K562 (cell line): Measurements from ENCODE around the gene FPR1. TPM values are rescaled to one million over a fixed set of nuclear protein-coding genes. Genes with fewer than 3 reads are reported as not detected.

ENCODE experiments used
- BHLHE40 ChIP-seq: IDR thresholded peaks from 2 replicates; pipeline ENCODE4 v1.6.1; 2011; ENCODE audit warnings: low read length, improper control_type of control experiment
- CCAR2 ChIP-seq: fragments of 200-400 bp; formaldehyde crosslinking; IDR thresholded peaks from 2 replicates; pipeline ENCODE4 v1.6.1; 2017; ENCODE audit warnings: mild to moderate bottlenecking, low read depth, low read length
- CREB1 ChIP-seq, 2 experiments: sonication (generic) in 1 of 2; formaldehyde crosslinking in 1 of 2; IDR thresholded peaks; 2 replicates each; pipeline versions ENCODE4 v1.6.1 to v1.8.0; 2012 to 2022; ENCODE audit warnings: inconsistent platforms in 1 of 2, mild to moderate bottlenecking in 1 of 2, missing genetic modification reagents in 1 of 2, moderate library complexity in 1 of 2
- CREBBP ChIP-seq: IDR thresholded peaks from one replicate; pipeline ENCODE4 v1.6.1; 2012; ENCODE audit warnings: low read depth, mild to moderate bottlenecking, control low read depth, inconsistent platforms, low read length
- DACH1 ChIP-seq: fragments of 450-650 bp; IDR thresholded peaks from 2 replicates; pipeline ENCODE4 v1.6.1; 2018; ENCODE audit not compliant: partially characterized antibody
- HMGN3 ChIP-seq: IDR thresholded peaks from 2 replicates; pipeline ENCODE4 v1.6.1; 2011; ENCODE audit warnings: borderline replicate concordance, low read depth, mild to moderate bottlenecking, mixed read lengths, low read length; ENCODE audit not compliant: insufficient read length; ENCODE audit errors: extremely low read depth
- HSF4 ChIP-seq: fragments of 250-450 bp; sonication (Bioruptor Pico); IDR thresholded peaks from 2 replicates; pipeline ENCODE4 v2.1.2; 2022; ENCODE audit warnings: mild to moderate bottlenecking, moderate library complexity, borderline replicate concordance
- KAT7 ChIP-seq: sonication (generic); formaldehyde crosslinking; IDR thresholded peaks from 2 replicates; pipeline ENCODE4 v1.8.0; 2022; ENCODE audit warnings: missing genetic modification reagents, mild to moderate bottlenecking, borderline replicate concordance
- KAT8 ChIP-seq: fragments of 450-650 bp; IDR thresholded peaks from 2 replicates; pipeline ENCODE4 v1.6.1; 2016; ENCODE audit warnings: low read depth, mild to moderate bottlenecking
- MBD2 ChIP-seq: sonication (generic); IDR thresholded peaks from 2 replicates; pipeline ENCODE4 v1.6.1; 2016; ENCODE audit warnings: low read depth, borderline replicate concordance
- MCM7 ChIP-seq, 2 experiments: fragments of 450-650 bp; IDR thresholded peaks; 2 replicates each; pipeline ENCODE4 v1.6.1; 2016 to 2018
- MTA3 ChIP-seq: fragments of 450-650 bp; formaldehyde crosslinking; IDR thresholded peaks from 2 replicates; pipeline ENCODE4 v1.6.1; 2017; ENCODE audit warnings: mild to moderate bottlenecking, borderline replicate concordance
- NCOR1 ChIP-seq: fragments of 450-650 bp; IDR thresholded peaks from 2 replicates; pipeline ENCODE4 v1.6.1; 2016; ENCODE audit warnings: mild to moderate bottlenecking, moderate library complexity
- NRF1 ChIP-seq, 2 experiments: fragments of 450-650 bp; IDR thresholded peaks in 1 of 2; conservative IDR thresholded peaks in 1 of 2; 2 replicates each; pipeline ENCODE4 v1.6.1; 2014; ENCODE audit warnings: mild to moderate bottlenecking in 2 of 2
- NUFIP1 ChIP-seq: fragments of 450-650 bp; IDR thresholded peaks from 2 replicates; pipeline ENCODE4 v1.6.1; 2018; ENCODE audit not compliant: partially characterized antibody
- PURB ChIP-seq: sonication (generic); formaldehyde crosslinking; IDR thresholded peaks from 2 replicates; pipeline ENCODE4 v1.9.0; 2021; ENCODE audit warnings: low read depth, mild to moderate bottlenecking, missing genetic modification reagents
- SMC3 ChIP-seq: conservative IDR thresholded peaks from 2 replicates; pipeline ENCODE4 v1.6.1; 2011; ENCODE audit warnings: low read depth, low read length, improper control_type of control experiment; ENCODE audit not compliant: insufficient read depth
- SP1 ChIP-seq: sonication (generic); formaldehyde crosslinking; IDR thresholded peaks from 2 replicates; pipeline ENCODE4 v1.8.1; 2022; ENCODE audit warnings: mild to moderate bottlenecking, missing genetic modification reagents
- SPI1 ChIP-seq: IDR thresholded peaks from 2 replicates; pipeline ENCODE4 v1.6.1; 2011; ENCODE audit warnings: low read depth, low read length, control low read depth, borderline replicate concordance
- ZKSCAN8 ChIP-seq: fragments of 200-800 bp; sonication (Bioruptor generic); IDR thresholded peaks from 2 replicates; pipeline ENCODE4 v1.6.1; 2016; ENCODE audit warnings: missing genetic modification characterization, missing compliant biosample characterization
- ZNF184 ChIP-seq: sonication (generic); formaldehyde crosslinking; IDR thresholded peaks from 2 replicates; pipeline ENCODE4 v1.5.0; 2020; ENCODE audit warnings: missing genetic modification reagents
- ZNF586 ChIP-seq: fragments of 450-650 bp; formaldehyde crosslinking; conservative IDR thresholded peaks from 2 replicates; pipeline ENCODE4 v1.4.0; 2020; ENCODE audit warnings: mild to moderate bottlenecking, moderate library complexity
- ZNF764 ChIP-seq: fragments of 250-450 bp; sonication (Bioruptor Pico); IDR thresholded peaks from 2 replicates; pipeline ENCODE4 v1.4.0; 2020; ENCODE audit warnings: low read depth, mild to moderate bottlenecking, moderate library complexity
- polyA plus RNA-seq, 8 experiments: library from polyadenylated mRNA; depleted of rRNA in 4 of 8; stranded (reverse) in 5 of 8; unstranded in 3 of 8; fragments of >200 nt; fragmentation: Nextera tagmentation in 2 of 8; fragmentation: Illumina TruSeq in 1 of 8; extraction: Ambion mirVana in 2 of 8; extraction: Trizol in 1 of 8; gene quantifications; 2 replicates each; pipeline versions ENCODE4 v1.2.1 to v1.2.3, GENCODE V29; 2011 to 2014; ENCODE audit warnings: inconsistent platforms in 1 of 8, missing spikeins in 1 of 8
- total RNA-seq, 7 experiments: library from RNA; depleted of rRNA in 6 of 7; stranded (reverse); fragments of >200 nt in 6 of 7; fragmentation: Illumina TruSeq in 2 of 7; extraction: Trizol in 2 of 7; gene quantifications; 2 replicates each; pipeline versions ENCODE4 v1.2.1 to v1.2.3, GENCODE V29; 2011 to 2021; ENCODE audit warnings: low replicate concordance in 1 of 7
- TF ChIP-seq, protein P1 (sequence below): IDR thresholded peaks from 2 replicates; pipeline ENCODE4 v1.6.1; 2012; ENCODE audit warnings: low read depth, low read length, improper control_type of control experiment, borderline replicate concordance
- TF ChIP-seq, protein P2 (sequence below): fragments of 250-450 bp; sonication (Bioruptor Pico); IDR thresholded peaks from 2 replicates; pipeline ENCODE4 v1.5.0; 2021; ENCODE audit warnings: mild to moderate bottlenecking, borderline replicate concordance
- TF ChIP-seq, protein P3 (sequence below): sonication (generic); formaldehyde crosslinking; IDR thresholded peaks from 2 replicates; pipeline ENCODE4 v1.9.0; 2022; ENCODE audit warnings: mild to moderate bottlenecking, missing genetic modification reagents

The FPR1 gene
- total and polyA plus RNA-seq, 9 of the 15 experiments (the other 6 are each of a cell fraction or from before 2014, with no cell fraction given): 0.06 to 0.25 (median 0.14) TPM; not detected in 4

DNA sequence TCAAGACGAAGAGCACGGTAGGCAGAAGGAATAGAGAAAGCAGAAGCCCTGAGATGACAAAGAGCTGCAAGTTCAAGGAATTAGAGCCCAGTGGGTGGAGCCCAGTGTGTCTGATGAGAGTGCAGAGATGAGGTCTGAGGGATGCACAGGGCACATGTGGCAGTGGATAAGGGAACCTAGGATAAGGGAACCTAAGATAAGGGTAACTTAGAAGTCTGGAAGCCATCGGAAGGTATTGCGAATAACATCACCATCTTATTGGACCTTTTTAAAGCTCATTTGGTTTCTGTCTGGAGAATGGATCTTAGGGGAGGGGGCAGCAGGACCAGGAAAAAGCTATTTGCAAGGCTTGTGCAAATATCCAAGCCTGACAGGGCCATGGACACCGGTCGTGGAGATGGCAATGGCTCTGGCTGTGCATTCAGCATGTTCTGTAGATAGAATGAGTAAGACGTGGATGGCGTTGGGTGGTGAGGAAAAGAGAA lies 44.6 kb upstream of the FPR1 start (continued):
- TF ChIP-seq MBD2 (peak; percentile 62; the same call in 1 of the 2 replicates), HMGN3 (no peak), SPI1 (peak; percentile 79), NRF1 (conservative IDR thresholded peaks at IDR 0.05 in 1 of 2, IDR thresholded peaks at IDR 0.05 in 1 of 2) (peak; percentile 23 to 31; a peak in 2 of 4 replicates), BHLHE40 (peak; percentile 91), NUFIP1 (peak; percentile 22), NCOR1 (peak; percentile 92), PURB (CRISPR knock-in tag) (no peak), DACH1 (no peak), ZNF184 (no peak), MTA3 (0 out of 2 replicates have a peak, but pooled peaks have one; percentile 81), KAT7 (CRISPR knock-in tag) (no peak), KAT8 (no peak), CREB1 (IDR thresholded peaks at IDR 0.05) (peak; percentile 44; the same call in 1 of the 2 replicates), CREB1 (CRISPR knock-in tag; IDR thresholded peaks at IDR 0.05) (no peak), HSF4 (CRISPR knock-in tag) (no peak), CCAR2 (no peak), SMC3 (no peak), SP1 (CRISPR knock-in tag) (peak; percentile 44; the same call in 1 of the 2 replicates), CREBBP (no peak), MCM7 (IDR thresholded peaks at IDR 0.05) (no peak), ZKSCAN8 (CRISPR knock-in tag) (0 out of 2 replicates have a peak, but pooled peaks have one; percentile 53), ZNF764 (CRISPR knock-in tag) (no peak), ZNF586 (CRISPR knock-in tag) (no peak)
- TF ChIP-seq, protein P1, sequence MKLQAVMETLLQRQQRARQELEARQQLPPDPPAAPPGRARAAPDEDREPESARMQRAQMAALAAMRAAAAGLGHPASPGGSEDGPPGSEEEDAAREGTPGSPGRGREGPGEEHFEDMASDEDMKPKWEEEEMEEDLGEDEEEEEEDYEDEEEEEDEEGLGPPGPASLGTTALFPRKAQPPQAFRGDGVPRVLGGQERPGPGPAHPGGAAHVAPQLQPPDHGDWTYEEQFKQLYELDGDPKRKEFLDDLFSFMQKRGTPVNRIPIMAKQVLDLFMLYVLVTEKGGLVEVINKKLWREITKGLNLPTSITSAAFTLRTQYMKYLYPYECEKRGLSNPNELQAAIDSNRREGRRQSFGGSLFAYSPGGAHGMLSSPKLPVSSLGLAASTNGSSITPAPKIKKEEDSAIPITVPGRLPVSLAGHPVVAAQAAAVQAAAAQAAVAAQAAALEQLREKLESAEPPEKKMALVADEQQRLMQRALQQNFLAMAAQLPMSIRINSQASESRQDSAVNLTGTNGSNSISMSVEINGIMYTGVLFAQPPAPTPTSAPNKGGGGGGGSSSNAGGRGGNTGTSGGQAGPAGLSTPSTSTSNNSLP: 0 out of 2 replicates have a peak, but pooled peaks have one; percentile 12
- TF ChIP-seq, protein P2, sequence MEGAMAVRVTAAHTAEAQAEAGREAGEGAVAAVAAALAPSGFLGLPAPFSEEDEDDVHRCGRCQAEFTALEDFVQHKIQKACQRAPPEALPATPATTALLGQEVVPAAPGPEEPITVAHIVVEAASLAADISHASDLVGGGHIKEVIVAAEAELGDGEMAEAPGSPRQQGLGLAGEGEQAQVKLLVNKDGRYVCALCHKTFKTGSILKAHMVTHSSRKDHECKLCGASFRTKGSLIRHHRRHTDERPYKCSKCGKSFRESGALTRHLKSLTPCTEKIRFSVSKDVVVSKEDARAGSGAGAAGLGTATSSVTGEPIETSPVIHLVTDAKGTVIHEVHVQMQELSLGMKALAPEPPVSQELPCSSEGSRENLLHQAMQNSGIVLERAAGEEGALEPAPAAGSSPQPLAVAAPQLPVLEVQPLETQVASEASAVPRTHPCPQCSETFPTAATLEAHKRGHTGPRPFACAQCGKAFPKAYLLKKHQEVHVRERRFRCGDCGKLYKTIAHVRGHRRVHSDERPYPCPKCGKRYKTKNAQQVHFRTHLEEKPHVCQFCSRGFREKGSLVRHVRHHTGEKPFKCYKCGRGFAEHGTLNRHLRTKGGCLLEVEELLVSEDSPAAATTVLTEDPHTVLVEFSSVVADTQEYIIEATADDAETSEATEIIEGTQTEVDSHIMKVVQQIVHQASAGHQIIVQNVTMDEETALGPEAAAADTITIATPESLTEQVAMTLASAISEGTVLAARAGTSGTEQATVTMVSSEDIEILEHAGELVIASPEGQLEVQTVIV: no peak
- TF ChIP-seq, protein P3, sequence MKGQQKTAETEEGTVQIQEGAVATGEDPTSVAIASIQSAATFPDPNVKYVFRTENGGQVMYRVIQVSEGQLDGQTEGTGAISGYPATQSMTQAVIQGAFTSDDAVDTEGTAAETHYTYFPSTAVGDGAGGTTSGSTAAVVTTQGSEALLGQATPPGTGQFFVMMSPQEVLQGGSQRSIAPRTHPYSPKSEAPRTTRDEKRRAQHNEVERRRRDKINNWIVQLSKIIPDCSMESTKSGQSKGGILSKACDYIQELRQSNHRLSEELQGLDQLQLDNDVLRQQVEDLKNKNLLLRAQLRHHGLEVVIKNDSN: 0 out of 2 replicates have a peak, but pooled peaks have one; percentile 33
